Measurements from ENCODE around the gene RPL15.
A peak's percentile ranks its signal among the peaks of the same experiment; 100 is the strongest.

RPL15 gene

GRCh38 chr3:23952646-23953045 lies 35.7 kb downstream of the RPL15 start:
- FAIRE-seq: no peak
- DNase-seq (ENCODE audit: insufficient read length, low spot score): no peak
- no peak for TF ChIP-seq POLR2A (IDR thresholded peaks at IDR 0.05; ENCODE audit: low read depth, low read length)

- DNase-seq (ENCODE audit: insufficient read length, low spot score) (no peak), FAIRE-seq (no peak)
- TF ChIP-seq POLR2A (IDR thresholded peaks at IDR 0.05; ENCODE audit: low read depth, low read length): no peak
These were observed 36.6 kb downstream of the RPL15 start for GRCh38 chr3:23953523-23953922.

GRCh38 chr3:23954144-23954543 lies 37.2 kb downstream of the RPL15 start:
- no peak for TF ChIP-seq POLR2A (IDR thresholded peaks at IDR 0.05; ENCODE audit: low read depth, low read length)
- FAIRE-seq (no peak), DNase-seq (ENCODE audit: insufficient read length, low spot score) (no peak)

GRCh38 chr3:23956701-23957100 lies 39.8 kb downstream of the RPL15 start:
- no peak for TF ChIP-seq POLR2A (IDR thresholded peaks at IDR 0.05; ENCODE audit: low read depth, low read length)
- no peak for FAIRE-seq
- no peak for DNase-seq (ENCODE audit: insufficient read length, low spot score)

DNA sequence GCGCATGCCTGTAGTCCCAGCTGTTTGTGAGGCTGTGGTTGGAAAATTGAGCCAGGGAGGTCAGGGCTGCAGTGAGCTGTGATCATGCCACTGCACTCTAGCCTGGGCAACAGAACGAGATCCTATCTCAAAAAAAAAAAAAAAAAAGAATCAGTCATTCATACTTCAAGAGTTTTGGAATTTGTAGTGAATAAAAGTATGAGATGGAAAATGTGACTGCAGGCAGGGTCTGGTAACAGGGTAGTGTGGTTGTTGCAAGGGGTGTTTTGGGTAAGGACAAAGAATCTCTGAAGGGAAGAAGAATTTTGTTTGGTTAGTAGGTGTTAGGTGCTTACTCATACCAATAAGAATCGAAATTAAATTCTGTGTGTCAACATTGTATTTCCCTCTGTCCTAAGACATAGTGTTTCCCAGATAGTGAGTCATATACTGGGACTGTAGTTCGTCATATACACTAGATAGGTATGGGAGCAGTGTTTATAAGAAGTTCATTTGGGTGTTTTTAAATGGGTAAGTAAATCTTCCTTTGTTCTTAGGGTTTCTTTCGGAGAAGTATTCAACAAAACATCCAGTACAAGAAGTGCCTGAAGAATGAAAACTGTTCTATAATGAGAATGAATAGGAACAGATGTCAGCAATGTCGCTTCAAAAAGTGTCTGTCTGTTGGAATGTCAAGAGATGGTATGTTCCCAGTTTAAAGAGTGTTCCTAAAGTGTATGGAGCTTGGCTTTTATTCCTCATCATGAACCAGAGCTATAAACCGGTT lies 42.4 kb downstream of the RPL15 start:
- peak; percentile 96 for FAIRE-seq
- peak; percentile 45 for DNase-seq (ENCODE audit: insufficient read length, low spot score)
- no peak for TF ChIP-seq POLR2A (IDR thresholded peaks at IDR 0.05; ENCODE audit: low read depth, low read length)

DNA sequence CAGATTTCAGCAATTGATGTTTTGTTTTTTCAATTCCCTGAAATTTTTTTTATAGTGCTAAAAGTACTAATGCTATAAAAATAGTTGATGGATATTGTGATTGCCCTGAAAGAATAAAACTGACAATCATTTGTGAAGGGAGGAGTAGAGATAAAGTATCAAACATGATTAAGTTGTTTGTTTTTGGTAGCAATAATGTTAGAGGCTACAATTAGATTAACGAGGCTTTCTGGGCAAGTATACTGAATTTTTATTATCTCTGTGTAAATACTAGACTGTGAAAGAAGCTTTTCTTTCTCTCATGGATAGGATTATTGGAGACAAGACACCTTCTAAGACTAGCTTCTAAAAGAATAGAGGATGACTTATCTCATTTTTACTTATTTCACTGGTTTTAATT lies 43.7 kb downstream of the RPL15 start:
- TF ChIP-seq POLR2A (IDR thresholded peaks at IDR 0.05; ENCODE audit: low read depth, low read length): no peak
- FAIRE-seq (no peak), DNase-seq (ENCODE audit: insufficient read length, low spot score) (no peak)

DNA sequence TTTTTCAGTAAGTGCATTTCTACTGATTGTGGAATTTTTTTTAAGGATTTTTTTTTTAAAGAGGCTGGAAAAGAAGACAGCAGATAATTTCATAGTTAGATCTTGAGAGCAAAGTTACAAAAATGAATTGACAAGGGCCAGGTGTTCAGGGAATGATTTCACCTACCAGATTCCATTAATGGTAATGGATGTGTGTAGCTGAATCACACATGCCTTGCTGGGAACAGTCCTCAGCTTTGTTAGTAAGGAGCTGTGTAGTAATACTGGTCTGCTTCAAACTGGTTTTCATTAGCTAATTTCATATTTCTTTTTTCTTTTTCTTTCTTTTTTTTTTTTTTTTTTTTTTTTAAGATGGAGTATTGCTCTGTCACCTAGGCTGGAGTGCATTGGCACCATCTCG lies 44.1 kb downstream of the RPL15 start:
- DNase-seq (ENCODE audit: insufficient read length, low spot score) (no peak), FAIRE-seq (no peak)
- TF ChIP-seq POLR2A (IDR thresholded peaks at IDR 0.05; ENCODE audit: low read depth, low read length): no peak

DNA sequence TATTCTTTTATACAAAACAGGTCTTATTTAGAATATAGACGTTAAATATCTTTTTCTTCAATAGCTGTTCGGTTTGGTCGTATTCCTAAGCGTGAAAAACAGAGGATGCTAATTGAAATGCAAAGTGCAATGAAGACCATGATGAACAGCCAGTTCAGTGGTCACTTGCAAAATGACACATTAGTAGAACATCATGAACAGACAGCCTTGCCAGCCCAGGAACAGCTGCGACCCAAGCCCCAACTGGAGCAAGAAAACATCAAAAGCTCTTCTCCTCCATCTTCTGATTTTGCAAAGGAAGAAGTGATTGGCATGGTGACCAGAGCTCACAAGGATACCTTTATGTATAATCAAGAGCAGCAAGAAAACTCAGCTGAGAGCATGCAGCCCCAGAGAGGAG lies 45.0 kb downstream of the RPL15 start:
- no peak for DNase-seq (ENCODE audit: insufficient read length, low spot score)
- FAIRE-seq: no peak
- no peak for TF ChIP-seq POLR2A (IDR thresholded peaks at IDR 0.05; ENCODE audit: low read depth, low read length)

GRCh38 chr3:23964537-23965235 lies 47.8 kb downstream of the RPL15 start:
- DNase-seq (ENCODE audit: insufficient read length, low spot score): no peak
- peak; percentile 30 for FAIRE-seq
- TF ChIP-seq POLR2A (IDR thresholded peaks at IDR 0.05; ENCODE audit: low read depth, low read length): no peak

DNA sequence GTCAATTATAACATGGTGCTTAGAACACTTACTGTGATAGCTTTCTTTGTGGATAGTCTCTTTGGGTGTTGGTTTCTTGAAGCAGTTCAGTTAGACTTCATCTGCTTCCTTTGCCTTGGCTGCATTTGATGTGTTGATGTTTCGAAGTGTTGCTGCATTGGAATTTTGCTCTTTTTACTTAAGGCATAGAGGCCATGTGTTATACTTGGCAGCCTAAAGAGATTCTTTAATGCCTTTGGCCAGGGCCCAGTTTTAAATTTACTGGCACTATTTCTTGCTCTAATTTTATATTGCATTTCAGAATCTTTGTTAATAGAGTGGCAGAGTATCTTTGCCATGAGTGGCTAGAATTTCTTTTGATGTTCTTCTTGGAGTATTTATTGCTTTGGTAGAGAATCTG lies 49.4 kb downstream of the RPL15 start:
- FAIRE-seq (peak; percentile 23), DNase-seq (ENCODE audit: insufficient read length, low spot score) (no peak)
- TF ChIP-seq POLR2A (IDR thresholded peaks at IDR 0.05; ENCODE audit: low read depth, low read length): no peak

DNA sequence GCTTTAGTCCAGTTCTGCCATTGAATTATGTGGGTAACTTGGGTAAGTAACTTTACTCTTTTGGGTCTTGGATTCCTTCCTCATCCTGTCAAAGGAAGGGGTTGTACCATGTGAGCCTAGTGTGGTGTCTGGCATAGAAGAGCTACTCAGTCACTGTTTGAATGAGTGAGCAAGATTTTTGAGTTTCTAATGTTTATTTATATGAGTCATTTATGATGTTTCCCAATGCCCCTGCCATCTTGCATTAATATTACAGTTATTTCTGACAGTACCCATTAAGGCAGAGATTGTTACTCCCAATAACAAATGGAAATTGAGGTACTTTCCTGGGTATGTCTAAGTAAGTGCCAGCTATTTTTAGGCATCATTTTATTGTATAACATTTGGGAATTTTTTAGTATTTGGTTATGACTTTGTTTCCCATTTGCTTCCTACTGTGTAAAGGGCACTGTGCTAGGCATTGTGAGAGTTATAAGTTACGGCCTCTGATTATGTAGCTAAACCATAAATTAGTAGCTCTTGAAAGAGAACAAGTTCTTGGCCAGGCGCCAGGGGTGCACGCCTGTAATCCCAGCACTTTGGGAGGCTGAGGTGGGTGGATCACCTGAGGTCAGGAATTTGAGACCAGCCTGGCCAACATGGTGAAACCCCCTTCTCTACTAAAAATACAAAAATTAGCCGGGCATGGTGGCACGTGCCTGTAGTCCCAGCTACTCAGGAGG lies 51.7 kb downstream of the RPL15 start:
- no peak for DNase-seq (ENCODE audit: insufficient read length, low spot score)
- peak; percentile 81 for FAIRE-seq

DNA sequence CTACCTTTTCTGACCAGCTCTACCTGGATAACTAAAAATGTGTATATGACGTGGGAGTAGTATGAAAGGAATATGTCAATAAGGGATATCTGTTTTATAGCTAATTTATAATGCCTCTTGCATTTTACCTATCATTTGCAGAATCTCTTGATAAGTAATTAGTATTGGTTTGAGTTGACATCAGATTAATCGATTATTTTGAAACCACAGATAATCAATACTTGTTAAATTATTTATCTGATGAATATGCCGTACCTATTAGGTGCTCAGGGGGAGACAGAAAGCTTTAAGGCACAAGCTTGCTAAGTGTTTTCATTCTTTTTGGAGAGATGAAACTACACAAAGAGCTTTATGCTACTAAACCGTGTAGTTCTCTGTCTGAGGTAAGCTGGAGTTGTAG lies 52.5 kb downstream of the RPL15 start:
- FAIRE-seq: no peak
- DNase-seq (ENCODE audit: insufficient read length, low spot score): no peak
- TF ChIP-seq POLR2A (IDR thresholded peaks at IDR 0.05; ENCODE audit: low read depth, low read length): no peak

More for the DNA sequence above, 51.7 kb downstream of the RPL15 start:
- TF ChIP-seq POLR2A (IDR thresholded peaks at IDR 0.05; ENCODE audit: low read depth, low read length): no peak
